ELR (cell line): ENCODE measurements around the gene SLC5A10.
A peak's percentile ranks its signal among the peaks of the same experiment; 100 is the strongest.

Experiments
- DNase-seq: peaks from one replicate; pipeline ENCODE4 v3.0.0-alpha.2; 2015; ENCODE audit warnings: low read depth

SLC5A10 gene

GRCh38 chr17:19003543-19004420, 51.8 kb downstream of the SLC5A10 start:
- DNase-seq: peak; percentile 78

GRCh38 chr17:19004421-19005136, 52.6 kb downstream of the SLC5A10 start, which contains the start of gene FAM83G:
FAM83G (minus strand) TSS chr17:19004764; CDS start chr17:19004041, 723 bp downstream.
- peak; percentile 92 for DNase-seq

- no peak for DNase-seq
Observed at GRCh38 chr17:19005137-19005773, 53.3 kb downstream of the SLC5A10 start.

- DNase-seq: no peak
Observed at GRCh38 chr17:19005789-19006430, 53.9 kb downstream of the SLC5A10 start.

- no peak for DNase-seq
Observed at GRCh38 chr17:19006698-19007097, 54.7 kb downstream of the SLC5A10 start.

- no peak for DNase-seq
Observed at GRCh38 chr17:19009970-19010369, 58.0 kb downstream of the SLC5A10 start.

- DNase-seq: peak; percentile 81
Observed at GRCh38 chr17:19010729-19011505, 59.0 kb downstream of the SLC5A10 start.

- no peak for DNase-seq
Observed at GRCh38 chr17:19011581-19011980, 59.6 kb downstream of the SLC5A10 start.

GRCh38 chr17:19012171-19013080, 60.5 kb downstream of the SLC5A10 start:
- no peak for DNase-seq

GRCh38 chr17:19013226-19013625, 61.3 kb downstream of the SLC5A10 start:
- no peak for DNase-seq

GRCh38 chr17:19013806-19014627, 62.1 kb downstream of the SLC5A10 start:
- DNase-seq: no peak

- no peak for DNase-seq
Observed at GRCh38 chr17:19014628-19015215, 62.8 kb downstream of the SLC5A10 start.

- no peak for DNase-seq
Observed at GRCh38 chr17:19015428-19015827, 63.5 kb downstream of the SLC5A10 start.

GRCh38 chr17:19016297-19016696, 64.3 kb downstream of the SLC5A10 start:
- no peak for DNase-seq

- no peak for DNase-seq
Observed at GRCh38 chr17:19016881-19017280, 64.9 kb downstream of the SLC5A10 start.

- DNase-seq: no peak
Observed at GRCh38 chr17:19017401-19017800, 65.4 kb downstream of the SLC5A10 start.

- no peak for DNase-seq
Observed at GRCh38 chr17:19017804-19018599, 66.0 kb downstream of the SLC5A10 start.

- DNase-seq: no peak
Observed at GRCh38 chr17:19018600-19018950, 66.6 kb downstream of the SLC5A10 start.
